GM21528 (cell line): ENCODE measurements around the gene KCNJ18.
"Not testable (repeated sequence)": the region's sequence is repeated elsewhere in the genome, so short reads cannot be mapped to it uniquely, and the experiment has no call there.

Experiments used
- ATAC-seq: cut with Tn5 transposase; IDR thresholded peaks from one replicate; pipeline ENCODE4 v1.9.1; 2021; ENCODE audit warnings: mild to moderate bottlenecking, moderate library complexity; ENCODE audit not compliant: unreplicated experiment, low FRiP score

The KCNJ18 gene

DNA sequence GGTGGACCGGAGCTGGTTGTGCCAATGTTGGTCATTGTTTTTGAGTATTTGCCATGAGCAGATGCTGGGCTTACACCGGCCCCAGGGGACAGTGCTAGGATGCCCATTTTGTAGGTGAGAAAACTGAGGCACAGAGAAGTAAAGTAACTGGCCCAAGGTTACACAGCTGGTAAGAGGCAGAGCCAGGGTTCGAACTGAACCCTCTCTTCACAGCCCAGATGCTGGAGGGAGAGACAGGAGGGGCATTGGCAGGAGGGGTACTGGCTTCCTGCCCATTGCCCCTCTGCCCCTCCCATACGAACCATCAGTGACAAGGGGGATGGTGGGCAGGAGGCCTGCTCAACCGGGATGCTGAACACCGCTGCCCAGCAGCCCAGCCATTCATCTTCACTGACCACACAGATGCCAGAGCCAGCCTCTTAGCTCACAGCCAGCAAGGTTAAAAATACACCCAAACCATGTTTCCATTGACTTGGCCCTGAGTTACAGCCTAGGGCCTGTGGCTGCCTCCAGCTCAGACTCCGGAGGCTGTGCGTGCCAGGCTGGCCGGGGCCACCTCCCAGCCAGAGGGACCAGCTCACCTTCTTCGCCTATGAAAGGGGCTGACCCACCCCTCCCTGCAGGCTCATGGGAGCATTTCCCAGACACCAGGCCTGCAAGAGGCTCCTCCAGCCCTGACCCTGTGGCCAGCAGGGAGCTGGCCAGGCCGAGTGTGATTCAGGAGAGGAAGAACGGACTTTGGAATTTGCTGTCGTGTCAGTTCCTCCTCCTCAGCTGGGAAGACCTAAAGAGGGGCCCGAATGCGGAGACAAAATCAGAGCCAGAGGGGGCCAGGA, 57.6 kb downstream of the KCNJ18 start:
- ATAC-seq: not testable (repeated sequence)

DNA sequence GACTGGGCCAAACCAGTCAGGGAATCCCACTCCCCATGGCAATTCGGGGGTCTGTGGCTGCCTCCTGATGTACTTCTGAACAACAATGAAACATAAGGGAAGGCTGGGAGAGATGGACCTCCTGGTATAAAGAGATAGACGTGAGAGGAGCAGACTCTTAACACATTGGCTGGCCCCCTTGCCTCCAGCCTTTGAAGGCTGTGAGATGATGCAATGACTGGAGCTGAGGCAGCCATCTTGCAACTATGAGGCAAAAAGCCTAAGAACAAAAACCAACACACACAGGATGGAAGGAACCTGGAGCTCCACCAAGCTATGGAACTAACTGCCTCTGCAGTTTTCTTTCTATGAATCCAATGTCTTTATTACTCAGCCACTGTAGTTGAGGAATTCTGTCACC, 58.8 kb downstream of the KCNJ18 start:
- not testable (repeated sequence) for ATAC-seq
